Choroid plexus epithelial cell (primary cell): ENCODE data around the gene DNAH7.
A peak's percentile ranks its signal among the peaks of the same experiment; 100 is the strongest.

Source experiments
- DNase-seq: peaks from one replicate; pipeline ENCODE4 v3.0.0-alpha.2; 2010; ENCODE audit warnings: low read depth
- H3K4me3 ChIP-seq: 2 replicates; pipeline ENCODE4 v1.5.1; 2011; ENCODE audit warnings: low read depth, mild to moderate bottlenecking, control low read depth, low read length, moderate library complexity
- TF ChIP-seq, protein P1 (sequence below): conservative IDR thresholded peaks from 2 replicates; pipeline ENCODE4 v1.5.1; 2011; ENCODE audit warnings: low read depth, mild to moderate bottlenecking, control low read depth, inconsistent platforms, low read length, moderate library complexity

DNAH7 gene

GRCh38 chr2:195861821-195862220 lies 206.8 kb downstream of the DNAH7 start:
- DNase-seq, result no peak
- no peak overlapping the region for H3K4me3 ChIP-seq
- TF ChIP-seq, protein P1, sequence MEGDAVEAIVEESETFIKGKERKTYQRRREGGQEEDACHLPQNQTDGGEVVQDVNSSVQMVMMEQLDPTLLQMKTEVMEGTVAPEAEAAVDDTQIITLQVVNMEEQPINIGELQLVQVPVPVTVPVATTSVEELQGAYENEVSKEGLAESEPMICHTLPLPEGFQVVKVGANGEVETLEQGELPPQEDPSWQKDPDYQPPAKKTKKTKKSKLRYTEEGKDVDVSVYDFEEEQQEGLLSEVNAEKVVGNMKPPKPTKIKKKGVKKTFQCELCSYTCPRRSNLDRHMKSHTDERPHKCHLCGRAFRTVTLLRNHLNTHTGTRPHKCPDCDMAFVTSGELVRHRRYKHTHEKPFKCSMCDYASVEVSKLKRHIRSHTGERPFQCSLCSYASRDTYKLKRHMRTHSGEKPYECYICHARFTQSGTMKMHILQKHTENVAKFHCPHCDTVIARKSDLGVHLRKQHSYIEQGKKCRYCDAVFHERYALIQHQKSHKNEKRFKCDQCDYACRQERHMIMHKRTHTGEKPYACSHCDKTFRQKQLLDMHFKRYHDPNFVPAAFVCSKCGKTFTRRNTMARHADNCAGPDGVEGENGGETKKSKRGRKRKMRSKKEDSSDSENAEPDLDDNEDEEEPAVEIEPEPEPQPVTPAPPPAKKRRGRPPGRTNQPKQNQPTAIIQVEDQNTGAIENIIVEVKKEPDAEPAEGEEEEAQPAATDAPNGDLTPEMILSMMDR, result no peak

GRCh38 chr2:195859513-195859912 lies 209.1 kb downstream of the DNAH7 start:
- DNase-seq, result no peak
- no peak overlapping the region for H3K4me3 ChIP-seq
- TF ChIP-seq, protein P1, result no peak

- TF ChIP-seq, protein P1, result no peak
- DNase-seq, result no peak
- H3K4me3 ChIP-seq, result no peak overlapping the region
Observed at GRCh38 chr2:195857132-195857531, 211.5 kb downstream of the DNAH7 start.

DNA sequence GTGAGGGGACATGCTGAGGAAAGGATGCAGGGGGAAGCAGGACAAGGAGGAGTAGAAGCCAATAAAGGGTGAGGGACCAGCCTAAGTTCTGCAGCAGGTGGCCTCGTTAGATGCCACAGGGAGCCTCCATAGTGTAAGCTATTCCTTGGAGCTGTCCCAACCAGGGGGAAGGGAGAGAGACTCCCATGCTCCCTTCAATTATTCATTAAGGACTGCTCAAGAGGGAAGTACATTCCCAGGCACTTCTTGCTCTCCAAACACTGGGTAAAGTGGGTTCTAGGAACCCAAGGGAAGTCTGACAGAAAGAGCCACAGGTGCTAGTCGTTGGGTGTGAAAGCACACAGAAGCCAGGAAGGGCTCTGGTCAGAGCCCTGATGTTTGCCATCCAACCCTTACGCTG lies 217.9 kb downstream of the DNAH7 start:
- TF ChIP-seq, protein P1, result no peak
- H3K4me3 ChIP-seq, result no peak overlapping the region
- DNase-seq, result no peak

DNA sequence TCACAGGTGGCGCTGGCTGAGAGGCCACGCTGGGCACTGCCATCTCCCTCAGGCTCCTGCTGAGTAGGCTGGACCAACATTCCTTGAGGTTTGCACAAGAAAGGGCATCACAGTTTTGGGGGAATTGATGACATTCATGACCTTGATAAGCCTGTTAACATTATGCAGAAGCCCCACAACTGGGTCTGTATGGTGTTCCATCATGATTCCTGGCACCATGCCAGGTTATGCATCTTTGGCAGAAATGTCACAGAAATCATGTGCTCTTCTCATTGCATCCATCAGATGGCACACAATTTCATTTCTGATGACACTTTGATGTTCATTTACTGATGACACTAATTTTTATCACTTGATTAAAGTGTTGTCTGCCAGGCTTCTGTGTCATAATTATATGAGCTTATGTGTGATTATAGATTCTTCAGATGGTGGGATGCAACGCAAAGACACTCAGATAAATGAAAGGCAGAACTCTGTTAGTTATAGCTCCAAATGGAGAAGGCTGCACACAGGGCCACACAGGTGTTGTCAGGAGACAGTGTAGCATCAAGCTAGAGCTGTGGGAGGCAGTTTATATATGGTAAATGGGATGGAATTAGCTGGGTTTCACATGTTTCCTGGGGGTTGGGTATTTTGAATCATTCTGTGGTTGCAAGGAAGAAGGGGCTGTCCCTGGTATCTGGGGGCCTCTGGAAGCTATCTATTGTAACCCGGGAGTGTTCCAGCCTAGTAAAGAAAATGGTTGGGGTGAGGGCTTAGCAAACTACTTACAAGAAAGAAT lies 220.3 kb downstream of the DNAH7 start:
- no peak overlapping the region for H3K4me3 ChIP-seq
- TF ChIP-seq, protein P1, result no peak
- no peak for DNase-seq

- H3K4me3 ChIP-seq, result no peak overlapping the region
- no peak for DNase-seq
- TF ChIP-seq, protein P1, result no peak
Observed at GRCh38 chr2:195842932-195843331, 225.7 kb downstream of the DNAH7 start.

- no peak overlapping the region for H3K4me3 ChIP-seq
- TF ChIP-seq, protein P1, result no peak
- DNase-seq, result peak; percentile 21
Observed at GRCh38 chr2:195838002-195838401, 230.6 kb downstream of the DNAH7 start.
